Ectodermal cell (in vitro differentiated cells): ENCODE measurements around the gene KCNA10.

Source experiments
- H3K27ac ChIP-seq: 2 replicates; pipeline ENCODE4 v1.7.0; 2013; ENCODE audit warnings: mild to moderate bottlenecking, low read depth, low read length; ENCODE audit not compliant: insufficient read depth, poor library complexity, severe bottlenecking
- H3K27me3 ChIP-seq: 2 replicates; pipeline ENCODE4 v1.7.0; 2013; ENCODE audit warnings: mild to moderate bottlenecking, low read length; ENCODE audit not compliant: insufficient read depth, control insufficient read depth, poor library complexity, severe bottlenecking
- H3K36me3 ChIP-seq: one replicate; pipeline ENCODE4 v1.7.0; 2013; ENCODE audit warnings: low read length; ENCODE audit not compliant: control insufficient read depth, insufficient read depth
- H3K4me1 ChIP-seq: one replicate; pipeline ENCODE4 v1.7.0; 2013; ENCODE audit warnings: low read length; ENCODE audit not compliant: control insufficient read depth, insufficient read depth
- H3K4me3 ChIP-seq: 2 replicates; pipeline ENCODE4 v1.7.0; 2013; ENCODE audit warnings: low read depth, low read length, control low read depth; ENCODE audit not compliant: insufficient read depth
- H3K9me3 ChIP-seq: 2 replicates; pipeline ENCODE4 v1.7.0; 2013; ENCODE audit warnings: mild to moderate bottlenecking, low read length, moderate library complexity; ENCODE audit not compliant: control insufficient read depth
- WGBS, 2 experiments: methylation state at CpG; one replicate each; pipeline ENCODE4 v1.1.7; 2013; ENCODE audit warnings: missing lambda C conversion rate in 2 of 2; 5-methylcytosine and 5-hydroxymethylcytosine counted together

The KCNA10 gene

DNA sequence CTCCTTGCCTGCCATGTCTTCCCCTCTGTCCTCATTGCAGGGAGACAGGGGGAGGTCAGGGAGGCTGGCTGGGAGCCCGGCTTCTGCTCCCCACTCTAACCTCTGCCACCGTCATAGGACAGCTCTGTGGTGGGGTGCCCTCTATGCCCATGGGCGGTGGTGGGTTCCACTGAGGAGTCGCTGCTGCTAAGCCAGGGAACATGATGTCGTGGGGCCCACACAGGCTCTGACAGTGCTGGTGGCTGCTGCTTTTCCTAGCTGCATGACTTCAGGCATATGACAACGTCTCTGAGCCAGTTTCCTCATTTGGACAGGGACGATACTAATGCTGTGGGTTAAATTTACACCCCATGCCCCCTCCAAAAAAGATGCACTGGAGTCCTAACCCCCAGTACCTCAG lies 14.7 kb downstream of the KCNA10 start:
- no peak overlapping the region for H3K27ac ChIP-seq
- 90 to 93% methylated on average over 7 of the region's 7 CpGs for WGBS, 2 experiments
- H3K36me3 ChIP-seq: no peaks in the 10 kb centered on the region
- H3K4me3 ChIP-seq: no peak overlapping the region
- no peaks in the 10 kb centered on the region for H3K9me3 ChIP-seq
- no peaks in the 10 kb centered on the region for H3K27me3 ChIP-seq
- H3K4me1 ChIP-seq: peaks cover 15% of the 10 kb centered on the region

DNA sequence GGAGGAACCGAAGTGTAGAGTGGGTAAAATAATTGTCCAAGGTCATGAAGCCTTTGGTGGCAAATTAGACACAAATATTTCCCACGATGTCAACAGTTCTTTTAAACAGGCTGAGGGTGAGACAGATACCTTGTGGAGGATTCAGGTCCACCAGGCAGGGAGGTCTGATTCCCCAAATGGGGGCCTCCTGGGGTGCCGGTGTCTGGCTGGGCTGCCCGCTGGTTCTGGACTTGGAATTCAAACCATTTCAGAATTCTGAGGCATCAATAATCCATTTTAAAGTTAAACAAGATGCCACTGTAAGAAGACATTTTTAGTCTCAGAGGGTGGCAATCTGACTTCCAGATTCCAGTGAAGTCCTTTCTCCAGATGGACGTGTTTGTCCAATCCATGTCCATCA lies 15.5 kb downstream of the KCNA10 start:
- Histone ChIP-seq H3K36me3 (no peaks in the 10 kb centered on the region), H3K4me3 (no peak overlapping the region), H3K27me3 (no peaks in the 10 kb centered on the region), H3K9me3 (no peaks in the 10 kb centered on the region), H3K4me1 (peaks cover 15% of the 10 kb centered on the region), H3K27ac (no peak overlapping the region)
- 94 to 96% methylated on average over 5 of the region's 5 CpGs for WGBS, 2 experiments

DNA sequence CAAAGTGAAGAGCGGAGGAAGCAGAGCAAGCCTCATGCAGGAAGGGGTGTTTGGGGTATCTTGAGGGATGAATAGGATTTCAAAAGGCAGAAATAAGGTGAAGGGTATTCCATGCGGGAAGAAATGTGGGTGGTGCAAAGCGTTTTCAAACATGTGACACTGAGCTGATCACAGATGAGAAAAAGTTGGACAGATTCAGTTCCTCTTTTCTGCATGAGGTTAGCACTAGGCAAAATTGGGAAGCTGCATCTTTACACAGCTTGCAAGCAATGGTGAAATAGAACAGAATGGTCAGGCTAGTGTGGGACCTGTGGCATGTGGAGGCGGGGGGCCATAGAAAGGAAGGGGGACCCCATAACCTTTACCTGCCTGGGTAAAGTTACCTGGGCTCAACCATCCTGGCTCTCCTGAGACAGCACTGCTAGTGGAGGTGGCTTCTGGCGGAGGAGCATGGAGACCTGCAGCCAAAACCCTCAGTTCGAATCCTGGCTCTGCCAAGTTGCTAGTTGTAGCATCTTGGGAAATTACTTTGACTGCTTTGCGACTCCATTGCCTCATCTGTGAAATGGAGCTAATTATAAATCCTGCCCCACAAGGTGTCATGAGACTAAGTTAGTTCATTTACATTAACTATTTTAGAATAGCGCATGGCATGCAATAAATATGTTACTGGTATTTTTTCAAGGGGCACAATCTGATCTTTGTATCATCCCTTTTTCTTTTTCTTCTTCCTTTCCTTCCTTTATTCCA lies 16.4 kb downstream of the KCNA10 start:
- no peaks in the 10 kb centered on the region for H3K9me3 ChIP-seq
- H3K4me3 ChIP-seq: no peak overlapping the region
- no peaks in the 10 kb centered on the region for H3K27me3 ChIP-seq
- no peaks in the 10 kb centered on the region for H3K36me3 ChIP-seq
- H3K27ac ChIP-seq: no peak overlapping the region
- 94% methylated on average over 7 of the region's 8 CpGs for WGBS, 2 experiments
- peaks cover 8% of the 10 kb centered on the region for H3K4me1 ChIP-seq

DNA sequence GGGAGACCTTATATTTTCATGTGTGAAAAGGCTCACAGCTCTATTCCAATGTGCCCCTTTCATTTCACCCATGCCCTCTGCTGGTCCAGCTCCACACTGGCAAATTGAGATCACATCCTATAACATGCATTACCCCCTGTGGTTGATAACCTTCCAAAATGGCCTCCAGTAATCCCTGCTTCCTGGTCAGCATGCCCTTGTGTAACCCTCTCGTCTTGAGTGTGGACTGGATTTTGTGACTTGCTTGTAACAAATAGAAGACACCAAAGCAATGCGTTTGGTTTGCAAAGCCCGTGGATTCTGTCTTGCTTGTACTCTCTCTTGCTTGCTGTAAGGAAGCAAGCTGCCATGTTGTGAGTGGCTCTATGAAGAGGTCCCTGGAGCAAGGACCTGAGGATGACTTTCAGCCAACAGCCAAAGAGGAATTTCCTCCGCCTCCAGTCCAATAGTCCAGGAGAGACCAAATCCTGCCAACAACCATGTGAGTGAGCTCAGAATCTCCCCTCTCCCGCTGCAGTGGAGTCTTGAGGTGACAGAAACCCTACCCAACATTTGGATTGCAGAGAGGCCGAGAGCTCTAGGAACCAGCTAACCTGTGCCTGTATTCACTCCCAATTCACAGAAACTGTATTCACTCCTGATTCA lies 17.4 kb downstream of the KCNA10 start:
- Histone ChIP-seq H3K27ac (no peak overlapping the region), H3K4me1 (peaks cover 5% of the 10 kb centered on the region), H3K9me3 (no peaks in the 10 kb centered on the region), H3K36me3 (no peaks in the 10 kb centered on the region), H3K4me3 (no peak overlapping the region), H3K27me3 (no peaks in the 10 kb centered on the region)
- 93 to 95% methylated on average over 6 of the region's 6 CpGs for WGBS, 2 experiments

DNA sequence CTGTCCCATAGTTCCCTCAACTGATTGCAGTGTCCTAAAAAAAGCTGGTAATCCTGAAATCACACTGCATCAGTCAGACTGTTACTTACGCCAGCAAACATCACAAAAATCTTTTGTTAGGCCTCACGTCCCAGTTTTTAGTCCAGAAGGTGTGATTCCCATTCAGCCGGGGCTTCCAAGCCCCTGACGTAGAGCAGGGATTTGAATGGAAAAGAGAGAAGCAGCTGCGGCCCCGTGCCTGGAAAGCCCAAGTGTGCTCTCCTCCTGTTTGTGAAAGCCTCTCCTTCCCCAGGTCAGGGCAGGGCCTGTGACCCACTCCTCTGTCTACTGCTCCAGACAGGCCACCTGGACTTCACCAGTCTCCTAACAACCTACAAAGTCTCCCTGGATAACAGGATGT lies 20.7 kb downstream of the KCNA10 start:
- Histone ChIP-seq H3K4me3 (no peak overlapping the region), H3K36me3 (no peaks in the 10 kb centered on the region), H3K4me1 (peaks cover 18% of the 10 kb centered on the region), H3K27me3 (no peaks in the 10 kb centered on the region), H3K9me3 (no peaks in the 10 kb centered on the region), H3K27ac (no peak overlapping the region)
- WGBS, 2 experiments: 80 to 81% methylated on average over 6 of the region's 6 CpGs

DNA sequence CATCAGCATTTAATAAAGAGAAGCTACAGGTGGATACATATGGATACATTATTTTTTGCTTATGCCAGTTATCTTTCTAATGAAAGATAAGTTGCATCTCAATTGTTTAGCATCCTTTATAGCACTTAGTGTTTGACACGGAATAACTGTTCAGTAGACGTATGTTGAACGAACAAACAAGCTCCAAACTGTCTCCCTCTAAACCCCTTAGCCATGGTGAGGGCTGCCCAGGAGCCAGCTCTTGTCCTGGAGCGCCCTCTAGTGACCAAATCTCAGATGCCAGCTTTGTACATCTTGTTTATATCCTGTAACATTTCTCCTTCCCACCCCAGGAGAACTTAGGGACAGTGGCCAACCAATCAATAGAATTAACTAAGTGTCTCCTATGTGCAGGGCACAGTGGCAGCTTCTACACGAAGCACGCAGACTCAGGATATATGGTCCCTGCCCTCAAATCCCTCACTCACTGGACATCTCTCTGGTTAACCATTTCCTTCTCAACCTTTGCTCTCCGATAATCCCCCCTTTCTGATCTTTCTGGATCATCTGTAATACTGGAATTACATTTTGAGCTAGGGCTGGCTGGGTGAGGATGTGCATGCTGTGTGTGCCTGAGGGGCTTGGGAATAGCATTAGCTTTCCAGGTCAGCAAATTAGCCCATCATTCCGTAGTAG lies 22.9 kb downstream of the KCNA10 start:
- Histone ChIP-seq H3K36me3 (no peaks in the 10 kb centered on the region), H3K9me3 (no peaks in the 10 kb centered on the region), H3K27ac (no peak overlapping the region), H3K27me3 (no peaks in the 10 kb centered on the region), H3K4me1 (peaks cover 18% of the 10 kb centered on the region), H3K4me3 (no peak overlapping the region)
- 32 to 35% methylated on average over 8 of the region's 8 CpGs for WGBS, 2 experiments

DNA sequence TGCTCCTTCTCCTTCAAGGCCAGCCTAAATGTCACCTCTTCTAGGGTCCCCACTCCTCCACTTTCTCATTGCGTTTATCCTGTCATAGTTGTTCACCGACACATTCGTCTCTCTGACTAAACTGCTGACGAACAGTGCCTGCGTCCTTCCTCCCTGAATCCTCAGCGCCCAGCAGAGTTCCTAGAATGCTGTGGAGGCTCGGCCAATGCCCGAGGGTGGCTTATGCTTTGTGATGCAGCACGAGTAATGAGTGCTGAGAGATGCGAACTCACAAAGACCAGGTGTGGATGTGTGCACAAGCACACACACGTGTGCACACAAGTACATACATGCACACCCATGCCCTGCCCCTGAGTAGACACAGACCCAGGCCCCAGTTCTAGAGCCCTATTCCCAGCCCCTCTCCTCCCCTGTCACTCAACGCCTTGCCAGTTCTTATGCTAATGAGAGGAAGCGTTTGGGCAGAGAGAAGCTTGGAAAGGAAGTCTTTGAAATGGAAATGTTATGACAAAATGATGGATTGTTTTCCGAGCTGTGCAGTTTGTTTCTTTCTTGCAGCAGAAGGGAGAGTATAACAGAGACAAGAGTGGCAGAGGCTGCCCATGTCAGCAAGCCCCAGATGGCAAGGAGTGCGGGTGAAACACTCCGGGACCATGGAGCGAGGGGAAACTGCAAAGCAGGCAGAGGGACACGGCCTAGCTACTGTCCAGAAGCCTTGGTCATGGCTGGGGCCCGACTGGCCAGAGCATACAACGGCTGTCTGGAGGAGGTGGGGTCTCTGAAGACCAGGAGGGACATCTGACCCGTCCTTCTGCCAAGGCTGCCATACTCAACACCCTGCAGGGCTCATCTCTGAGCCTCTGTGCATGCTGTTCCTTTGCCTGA lies 24.2 kb downstream of the KCNA10 start:
- H3K4me3 ChIP-seq: no peak overlapping the region
- peaks cover 18% of the 10 kb centered on the region for H3K4me1 ChIP-seq
- H3K27me3 ChIP-seq: no peaks in the 10 kb centered on the region
- H3K9me3 ChIP-seq: no peaks in the 10 kb centered on the region
- no peaks in the 10 kb centered on the region for H3K36me3 ChIP-seq
- WGBS, 2 experiments: 41% methylated on average over 21 of the region's 21 CpGs
- no peak overlapping the region for H3K27ac ChIP-seq

DNA sequence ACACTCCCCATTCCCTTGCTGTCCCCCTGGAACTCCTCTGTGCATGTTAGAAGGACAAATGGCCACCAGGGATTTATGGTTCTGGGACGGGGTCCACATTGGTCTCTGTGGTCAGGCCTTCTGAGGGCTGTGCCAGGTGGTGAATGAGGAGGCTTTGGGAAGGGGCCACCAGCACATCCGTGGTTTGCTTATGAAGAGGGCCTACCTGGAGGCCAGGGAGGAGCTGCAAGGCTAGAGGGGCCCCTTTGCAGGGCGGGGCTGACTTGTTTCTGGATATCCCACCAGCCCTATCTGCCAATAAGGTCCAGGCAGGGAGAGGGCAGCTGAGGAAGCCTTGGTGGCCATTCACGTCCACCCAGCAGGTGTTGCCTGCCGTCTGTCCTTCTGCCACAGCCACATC lies 24.9 kb downstream of the KCNA10 start:
- no peak overlapping the region for H3K4me3 ChIP-seq
- no peaks in the 10 kb centered on the region for H3K9me3 ChIP-seq
- no peaks in the 10 kb centered on the region for H3K27me3 ChIP-seq
- H3K27ac ChIP-seq: no peak overlapping the region
- peaks cover 18% of the 10 kb centered on the region for H3K4me1 ChIP-seq
- no peaks in the 10 kb centered on the region for H3K36me3 ChIP-seq
- WGBS, 2 experiments: 77 to 80% methylated on average over 5 of the region's 5 CpGs

DNA sequence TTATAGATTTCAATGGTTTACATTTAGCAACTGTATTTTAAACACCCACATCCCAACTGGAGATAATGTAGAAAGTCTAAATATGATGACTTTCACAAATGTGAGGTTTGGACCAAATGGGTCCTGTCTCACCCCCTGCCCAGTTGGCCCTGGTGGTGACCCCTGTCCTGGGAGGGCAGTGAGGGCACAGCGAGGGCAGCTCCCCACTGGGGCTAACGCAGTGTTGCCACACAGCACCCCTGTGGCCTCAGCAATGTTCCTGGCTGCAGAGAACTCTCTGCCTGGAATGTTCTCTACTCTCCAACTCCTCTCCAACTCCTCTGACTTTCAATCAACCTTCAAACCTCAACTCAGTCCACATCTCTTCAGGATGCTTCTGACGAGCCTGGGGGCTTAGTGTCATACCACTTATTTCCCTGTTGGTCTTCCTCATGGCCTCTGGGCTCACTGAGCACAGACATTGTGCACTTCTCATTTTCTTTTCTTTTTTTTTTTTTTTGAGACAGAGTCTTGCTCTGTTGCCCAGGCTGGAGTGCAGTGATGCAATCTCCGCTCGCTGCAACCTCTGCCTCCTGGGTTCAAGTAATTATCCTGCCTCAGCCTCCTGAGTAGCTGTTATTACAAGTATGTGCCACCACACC lies 25.8 kb downstream of the KCNA10 start:
- Histone ChIP-seq H3K9me3 (no peaks in the 10 kb centered on the region), H3K4me3 (no peak overlapping the region), H3K27me3 (no peaks in the 10 kb centered on the region), H3K27ac (no peak overlapping the region), H3K36me3 (no peaks in the 10 kb centered on the region), H3K4me1 (peaks cover 18% of the 10 kb centered on the region)
- 88 to 89% methylated on average over 5 of the region's 5 CpGs for WGBS, 2 experiments
